ENCODE data around the gene ADIPOQ. TPM values are rescaled to one million over a fixed set of nuclear protein-coding genes. Genes with fewer than 3 reads are reported as not detected.
"Not testable (repeated sequence)": the region's sequence is repeated elsewhere in the genome, so short reads cannot be mapped to it uniquely, and the experiment has no call there.

The ADIPOQ gene
- total RNA-seq, 1 experiment from 2014 or later, result not detected

DNA sequence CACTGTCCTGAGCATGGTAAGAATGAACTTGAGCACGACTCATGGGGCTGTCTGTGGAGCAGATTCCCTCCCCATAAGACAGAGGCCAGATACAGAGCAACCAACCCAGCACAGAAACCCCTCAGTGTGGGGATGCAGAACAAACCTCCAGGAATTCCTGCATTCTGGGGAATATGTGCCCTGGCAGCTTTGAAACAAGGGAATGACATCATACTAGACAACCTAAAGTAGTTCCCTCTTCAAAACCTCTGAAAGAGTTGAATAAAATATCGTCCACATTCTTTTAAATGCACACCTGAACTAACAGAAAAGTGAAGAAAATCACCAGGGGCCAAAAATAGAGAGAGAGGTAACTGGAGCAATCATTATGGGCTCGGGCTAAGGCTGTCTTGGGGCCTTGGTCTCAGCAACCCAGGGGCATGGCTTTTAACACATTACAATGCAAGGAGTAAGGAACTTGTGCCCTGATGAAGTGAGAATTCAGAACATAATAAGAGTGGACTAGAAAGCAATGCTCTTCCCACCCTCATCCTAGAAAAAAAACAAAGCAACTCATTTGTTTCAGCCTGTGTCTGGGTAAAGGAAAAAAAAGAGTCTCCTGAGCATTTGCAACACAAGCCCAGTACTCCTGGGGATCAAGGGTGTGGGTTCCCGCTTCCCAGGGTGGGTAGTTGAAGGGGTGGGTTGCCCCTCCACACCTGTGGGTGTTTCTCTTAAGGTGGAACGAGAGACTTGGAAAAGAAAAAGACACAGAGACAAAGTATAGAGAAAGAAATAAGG lies 43.9 kb downstream of the ADIPOQ start:
- POLR2A ChIA-PET (ENCODE audit: unreplicated experiment), result no interaction called here
- no peak overlapping the region for H3K4me2 ChIP-seq (ENCODE audit: low read length)
- H3K36me3 ChIP-seq (ENCODE audit: low read depth, low read length), result no peaks in the 10 kb centered on the region
- H3K4me1 ChIP-seq (ENCODE audit: insufficient read depth, low read length), result peaks cover 13% of the 10 kb centered on the region
- no peak for DNase-seq
- no peaks in the 10 kb centered on the region for H3K9me2 ChIP-seq (replicated peaks; ENCODE audit: low read length)
- CTCF ChIA-PET, result no interaction called here
- H3K79me2 ChIP-seq (ENCODE audit: low read length), result no peaks in the 10 kb centered on the region
- H4K20me1 ChIP-seq (ENCODE audit: low read length), result no peaks in the 10 kb centered on the region
- no peaks in the 10 kb centered on the region for H3K9me3 ChIP-seq (ENCODE audit: low read length)
- no peak for ATAC-seq
- TF ChIP-seq EZH2 (IDR thresholded peaks at IDR 0.05; ENCODE audit: low read length, unreplicated experiment) (no peak), EZH2phosphoT487 (IDR thresholded peaks at IDR 0.05; ENCODE audit: borderline replicate concordance, low read length) (no peak)
- TF ChIP-seq, protein P1, sequence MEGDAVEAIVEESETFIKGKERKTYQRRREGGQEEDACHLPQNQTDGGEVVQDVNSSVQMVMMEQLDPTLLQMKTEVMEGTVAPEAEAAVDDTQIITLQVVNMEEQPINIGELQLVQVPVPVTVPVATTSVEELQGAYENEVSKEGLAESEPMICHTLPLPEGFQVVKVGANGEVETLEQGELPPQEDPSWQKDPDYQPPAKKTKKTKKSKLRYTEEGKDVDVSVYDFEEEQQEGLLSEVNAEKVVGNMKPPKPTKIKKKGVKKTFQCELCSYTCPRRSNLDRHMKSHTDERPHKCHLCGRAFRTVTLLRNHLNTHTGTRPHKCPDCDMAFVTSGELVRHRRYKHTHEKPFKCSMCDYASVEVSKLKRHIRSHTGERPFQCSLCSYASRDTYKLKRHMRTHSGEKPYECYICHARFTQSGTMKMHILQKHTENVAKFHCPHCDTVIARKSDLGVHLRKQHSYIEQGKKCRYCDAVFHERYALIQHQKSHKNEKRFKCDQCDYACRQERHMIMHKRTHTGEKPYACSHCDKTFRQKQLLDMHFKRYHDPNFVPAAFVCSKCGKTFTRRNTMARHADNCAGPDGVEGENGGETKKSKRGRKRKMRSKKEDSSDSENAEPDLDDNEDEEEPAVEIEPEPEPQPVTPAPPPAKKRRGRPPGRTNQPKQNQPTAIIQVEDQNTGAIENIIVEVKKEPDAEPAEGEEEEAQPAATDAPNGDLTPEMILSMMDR (conservative IDR thresholded peaks at IDR 0.05; ENCODE audit: low read depth, low read length), result no peak
- no peak overlapping the region for H3K27ac ChIP-seq (ENCODE audit: low read length)
- H3K27me3 ChIP-seq (ENCODE audit: low read length), result no peaks in the 10 kb centered on the region
- H3K4me3 ChIP-seq (ENCODE audit: low read length), result no peak overlapping the region
- H3K9ac ChIP-seq (ENCODE audit: low read length), result no peak overlapping the region
- no peak overlapping the region for H2AFZ ChIP-seq (ENCODE audit: low read length)
- no TSS peak for BruUV-seq (replicated peaks)
- H3F3A ChIP-seq (ENCODE audit: low read length, unreplicated experiment), result no peaks in the 10 kb centered on the region
- intact Hi-C loops (cut with micrococcal nuclease), result no loop called here

DNA sequence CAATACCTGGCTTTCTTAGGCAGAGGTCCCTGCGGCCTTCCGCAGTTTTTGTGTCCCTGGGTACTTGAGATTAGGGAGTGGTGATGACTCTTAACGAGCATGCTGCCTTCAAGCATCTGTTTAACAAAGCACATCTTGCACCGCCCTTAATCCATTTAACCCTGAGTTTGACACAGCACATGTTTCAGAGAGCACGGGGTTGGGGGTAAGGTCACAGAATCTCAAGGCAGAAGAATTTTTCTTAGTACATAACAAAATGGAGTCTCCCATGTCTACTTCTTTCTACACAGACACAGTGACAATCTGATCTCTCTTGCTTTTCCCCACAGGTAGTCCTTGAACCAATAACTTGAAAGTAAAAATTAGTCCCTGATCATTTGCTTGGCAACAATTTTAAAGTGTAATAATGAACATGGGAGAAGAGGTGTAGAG lies 45.0 kb downstream of the ADIPOQ start:
- BruUV-seq (replicated peaks); H3K9ac ChIP-seq (ENCODE audit: low read length); H3K27ac ChIP-seq (ENCODE audit: low read length); H2AFZ ChIP-seq (ENCODE audit: low read length); CTCF ChIA-PET; H3K79me2 ChIP-seq (ENCODE audit: low read length); H3K9me3 ChIP-seq (ENCODE audit: low read length); H3F3A ChIP-seq (ENCODE audit: low read length, unreplicated experiment); intact Hi-C loops (cut with micrococcal nuclease); H3K4me3 ChIP-seq (ENCODE audit: low read length); ATAC-seq; POLR2A ChIA-PET (ENCODE audit: unreplicated experiment); H4K20me1 ChIP-seq (ENCODE audit: low read length); H3K27me3 ChIP-seq (ENCODE audit: low read length); H3K36me3 ChIP-seq (ENCODE audit: low read depth, low read length); H3K4me2 ChIP-seq (ENCODE audit: low read length); DNase-seq; H3K9me2 ChIP-seq (replicated peaks; ENCODE audit: low read length); H3K4me1 ChIP-seq (ENCODE audit: insufficient read depth, low read length): not testable (repeated sequence)

DNA sequence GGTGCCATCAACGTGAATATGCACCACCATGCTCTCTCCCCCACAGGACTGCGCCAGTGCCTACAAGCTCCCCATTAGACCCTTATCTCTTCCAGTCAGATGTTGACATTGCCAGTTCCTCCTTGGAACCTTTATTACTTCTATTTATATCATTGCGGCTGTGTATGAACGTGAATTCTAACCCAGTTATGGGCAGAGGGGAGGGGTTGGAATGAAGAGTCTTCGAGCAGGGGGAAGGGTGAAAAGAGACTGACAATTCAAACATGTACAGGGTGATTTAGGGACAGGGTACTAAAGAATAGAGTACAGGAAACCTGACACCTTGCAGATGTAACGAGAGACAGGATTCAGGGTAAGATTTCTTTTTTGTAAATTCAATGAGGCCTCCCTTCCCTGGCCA lies 46.1 kb downstream of the ADIPOQ start:
- H3K9ac ChIP-seq (ENCODE audit: low read length), result no peak overlapping the region
- POLR2A ChIA-PET (ENCODE audit: unreplicated experiment), result no interaction called here
- no peaks in the 10 kb centered on the region for H3K4me1 ChIP-seq (ENCODE audit: insufficient read depth, low read length)
- H3K27ac ChIP-seq (ENCODE audit: low read length), result no peak overlapping the region
- intact Hi-C loops (cut with micrococcal nuclease), result no loop called here
- H3K4me2 ChIP-seq (ENCODE audit: low read length), result no peak overlapping the region
- peak overlapping the region; percentile 50; the same call in 1 of the 2 replicates for H2AFZ ChIP-seq (ENCODE audit: low read length)
- H3K9me3 ChIP-seq (ENCODE audit: low read length), result no peaks in the 10 kb centered on the region
- H4K20me1 ChIP-seq (ENCODE audit: low read length), result no peaks in the 10 kb centered on the region
- H3K4me3 ChIP-seq (ENCODE audit: low read length), result no peak overlapping the region
- no peaks in the 10 kb centered on the region for H3K27me3 ChIP-seq (ENCODE audit: low read length)
- H3K79me2 ChIP-seq (ENCODE audit: low read length), result no peaks in the 10 kb centered on the region
- CTCF ChIA-PET, result no interaction called here
- ATAC-seq (no peak), DNase-seq (no peak)
- no peaks in the 10 kb centered on the region for H3K9me2 ChIP-seq (replicated peaks; ENCODE audit: low read length)
- no TSS peak for BruUV-seq (replicated peaks)
- H3F3A ChIP-seq (ENCODE audit: low read length, unreplicated experiment), result no peaks in the 10 kb centered on the region
- TF ChIP-seq, protein P1 (conservative IDR thresholded peaks at IDR 0.05; ENCODE audit: low read depth, low read length), result no peak
- TF ChIP-seq EZH2phosphoT487 (IDR thresholded peaks at IDR 0.05; ENCODE audit: borderline replicate concordance, low read length) (no peak), EZH2 (IDR thresholded peaks at IDR 0.05; ENCODE audit: low read length, unreplicated experiment) (no peak)
- no peaks in the 10 kb centered on the region for H3K36me3 ChIP-seq (ENCODE audit: low read depth, low read length)

DNA sequence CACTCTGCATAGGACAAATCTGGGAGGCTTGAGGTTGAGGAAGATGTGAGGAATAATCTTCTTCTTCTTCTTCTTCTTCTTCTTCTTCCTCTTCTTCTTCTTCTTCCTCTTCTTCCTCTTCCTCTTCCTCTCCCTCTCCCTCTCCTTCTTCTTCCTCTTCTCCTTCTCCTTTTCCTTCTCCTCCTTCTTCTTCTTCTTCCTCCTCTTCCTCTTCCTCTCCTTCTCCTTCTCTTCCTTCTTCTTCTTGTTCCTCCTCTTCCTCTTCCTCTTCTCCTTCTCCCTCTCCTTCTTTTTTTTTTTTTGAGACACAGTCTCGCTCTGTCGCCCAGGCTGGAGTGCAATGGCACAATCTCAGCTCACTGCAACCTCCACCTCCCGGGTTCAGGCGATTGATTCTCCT lies 47.2 kb downstream of the ADIPOQ start:
- POLR2A ChIA-PET (ENCODE audit: unreplicated experiment); H3K9me2 ChIP-seq (replicated peaks; ENCODE audit: low read length); H3K4me2 ChIP-seq (ENCODE audit: low read length); H3K4me3 ChIP-seq (ENCODE audit: low read length); intact Hi-C loops (cut with micrococcal nuclease); CTCF ChIA-PET; H3K9ac ChIP-seq (ENCODE audit: low read length); H4K20me1 ChIP-seq (ENCODE audit: low read length); H3K36me3 ChIP-seq (ENCODE audit: low read depth, low read length); DNase-seq; H3K27ac ChIP-seq (ENCODE audit: low read length); H3K9me3 ChIP-seq (ENCODE audit: low read length); BruUV-seq (replicated peaks); H3K27me3 ChIP-seq (ENCODE audit: low read length); H3K79me2 ChIP-seq (ENCODE audit: low read length); H3F3A ChIP-seq (ENCODE audit: low read length, unreplicated experiment); ATAC-seq; H2AFZ ChIP-seq (ENCODE audit: low read length); H3K4me1 ChIP-seq (ENCODE audit: insufficient read depth, low read length): not testable (repeated sequence)
